K562 (cell line): ENCODE results near the gene IFRD1.

ENCODE experiments used
- FOXJ3 ChIP-seq: sonication (generic); formaldehyde crosslinking; IDR thresholded peaks from 2 replicates; pipeline ENCODE4 v1.4.0; 2020; ENCODE audit warnings: mild to moderate bottlenecking, missing genetic modification reagents
- NEUROD1 ChIP-seq: fragments of 150-350 bp; IDR thresholded peaks from 2 replicates; pipeline ENCODE4 v1.6.1; 2014; ENCODE audit warnings: borderline replicate concordance, low read length, low read depth; ENCODE audit not compliant: partially characterized antibody
- NONO ChIP-seq, 2 experiments: fragments of 200-400 bp in 1 of 2; fragments of 450-650 bp in 1 of 2; formaldehyde crosslinking in 1 of 2; IDR thresholded peaks; 2 replicates each; pipeline ENCODE4 v1.6.1; 2017; ENCODE audit warnings: low read depth in 2 of 2, mild to moderate bottlenecking in 2 of 2, moderate library complexity in 2 of 2, low read length in 1 of 2
- POLR2A ChIP-seq: fragments of 450-650 bp; conservative IDR thresholded peaks from 2 replicates; pipeline ENCODE4 v1.6.1; 2016
- STAT5B ChIP-seq: fragments of 250-450 bp; sonication (Bioruptor Pico); IDR thresholded peaks from 2 replicates; pipeline ENCODE4 v1.8.0; 2021; ENCODE audit warnings: mild to moderate bottlenecking, inconsistent platforms
- TAF15 ChIP-seq: fragments of 200-400 bp; formaldehyde crosslinking; IDR thresholded peaks from 2 replicates; pipeline ENCODE4 v1.6.1; 2017; ENCODE audit warnings: mild to moderate bottlenecking, low read depth, low read length, moderate library complexity
- TCF3 ChIP-seq: sonication (generic); formaldehyde crosslinking; IDR thresholded peaks from 2 replicates; pipeline ENCODE4 v1.4.0; 2020; ENCODE audit warnings: mild to moderate bottlenecking, missing genetic modification reagents
- XRCC3 ChIP-seq: fragments of 450-650 bp; IDR thresholded peaks from 2 replicates; pipeline ENCODE4 v1.6.1; 2017; ENCODE audit warnings: mild to moderate bottlenecking, moderate library complexity
- ZNF239 ChIP-seq: fragments of 250-450 bp; sonication (Bioruptor Pico); IDR thresholded peaks from 2 replicates; pipeline ENCODE4 v1.4.0; 2020; ENCODE audit warnings: mild to moderate bottlenecking
- ZNF274 ChIP-seq: IDR thresholded peaks from 2 replicates; pipeline ENCODE4 v1.6.1; 2011; ENCODE audit warnings: low read depth, mild to moderate bottlenecking, low read length, moderate library complexity, borderline replicate concordance
- ZNF644 ChIP-seq: fragments of 200-800 bp; sonication (Bioruptor generic); IDR thresholded peaks from 2 replicates; pipeline ENCODE4 v1.6.1; 2016; ENCODE audit warnings: low read depth, missing genetic modification characterization, missing compliant biosample characterization
- TF ChIP-seq, protein P1 (sequence below), 3 experiments: IDR thresholded peaks in 2 of 3; conservative IDR thresholded peaks in 1 of 3; 2 replicates each; pipeline ENCODE4 v1.5.1; 2011 to 2012; ENCODE audit warnings: low read length in 3 of 3, mild to moderate bottlenecking in 3 of 3, control low read depth in 2 of 3, improper control_type of control experiment in 1 of 3, inconsistent platforms in 1 of 3, low read depth in 1 of 3, mixed read lengths in 1 of 3, moderate library complexity in 1 of 3; ENCODE audit not compliant: insufficient read depth in 2 of 3
- TF ChIP-seq, protein P2 (sequence below): sonication (generic); formaldehyde crosslinking; IDR thresholded peaks from 2 replicates; pipeline ENCODE4 v1.5.0; 2020; ENCODE audit warnings: missing genetic modification reagents
- TF ChIP-seq, protein P3 (sequence below): fragments of 250-450 bp; sonication (Bioruptor Pico); IDR thresholded peaks from 2 replicates; pipeline ENCODE4 v1.5.0; 2021

DNA sequence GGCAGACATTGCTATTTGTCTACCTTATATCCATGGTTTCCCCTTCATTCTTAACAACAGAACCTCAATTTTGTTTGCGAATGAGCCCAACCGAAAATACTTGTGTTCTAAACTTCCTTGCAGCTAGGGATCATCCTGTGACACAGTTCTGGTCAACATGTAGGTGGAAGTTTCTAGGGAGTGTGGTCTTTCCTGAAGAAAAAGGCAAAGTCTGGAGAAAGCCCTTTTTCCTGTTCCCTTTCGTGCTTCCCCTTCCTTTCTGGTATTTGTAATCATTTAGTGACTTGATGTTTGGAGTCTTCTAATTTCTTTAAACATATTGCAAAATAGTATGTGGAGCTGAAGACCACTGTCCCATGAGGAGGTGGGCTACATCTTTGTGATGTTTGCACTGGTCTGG lies 2.9 kb upstream of the IFRD1 start:
- TF ChIP-seq XRCC3: no peak
- TF ChIP-seq, protein P1, sequence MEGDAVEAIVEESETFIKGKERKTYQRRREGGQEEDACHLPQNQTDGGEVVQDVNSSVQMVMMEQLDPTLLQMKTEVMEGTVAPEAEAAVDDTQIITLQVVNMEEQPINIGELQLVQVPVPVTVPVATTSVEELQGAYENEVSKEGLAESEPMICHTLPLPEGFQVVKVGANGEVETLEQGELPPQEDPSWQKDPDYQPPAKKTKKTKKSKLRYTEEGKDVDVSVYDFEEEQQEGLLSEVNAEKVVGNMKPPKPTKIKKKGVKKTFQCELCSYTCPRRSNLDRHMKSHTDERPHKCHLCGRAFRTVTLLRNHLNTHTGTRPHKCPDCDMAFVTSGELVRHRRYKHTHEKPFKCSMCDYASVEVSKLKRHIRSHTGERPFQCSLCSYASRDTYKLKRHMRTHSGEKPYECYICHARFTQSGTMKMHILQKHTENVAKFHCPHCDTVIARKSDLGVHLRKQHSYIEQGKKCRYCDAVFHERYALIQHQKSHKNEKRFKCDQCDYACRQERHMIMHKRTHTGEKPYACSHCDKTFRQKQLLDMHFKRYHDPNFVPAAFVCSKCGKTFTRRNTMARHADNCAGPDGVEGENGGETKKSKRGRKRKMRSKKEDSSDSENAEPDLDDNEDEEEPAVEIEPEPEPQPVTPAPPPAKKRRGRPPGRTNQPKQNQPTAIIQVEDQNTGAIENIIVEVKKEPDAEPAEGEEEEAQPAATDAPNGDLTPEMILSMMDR (IDR thresholded peaks at IDR 0.05 in 2 of 3, conservative IDR thresholded peaks at IDR 0.05 in 1 of 3; ENCODE audit: insufficient read depth in 2 of 3, low read depth in 1 of 3, low read length in 3 of 3): no peak
- TF ChIP-seq NEUROD1: no peak
- no peak for TF ChIP-seq FOXJ3 (CRISPR knock-in tag)
- TF ChIP-seq ZNF239 (CRISPR knock-in tag): no peak
- TF ChIP-seq, protein P2, sequence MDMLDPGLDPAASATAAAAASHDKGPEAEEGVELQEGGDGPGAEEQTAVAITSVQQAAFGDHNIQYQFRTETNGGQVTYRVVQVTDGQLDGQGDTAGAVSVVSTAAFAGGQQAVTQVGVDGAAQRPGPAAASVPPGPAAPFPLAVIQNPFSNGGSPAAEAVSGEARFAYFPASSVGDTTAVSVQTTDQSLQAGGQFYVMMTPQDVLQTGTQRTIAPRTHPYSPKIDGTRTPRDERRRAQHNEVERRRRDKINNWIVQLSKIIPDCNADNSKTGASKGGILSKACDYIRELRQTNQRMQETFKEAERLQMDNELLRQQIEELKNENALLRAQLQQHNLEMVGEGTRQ: no peak
- no peak for TF ChIP-seq ZNF644 (tag)
- no peak for TF ChIP-seq TAF15
- no peak for TF ChIP-seq TCF3 (CRISPR knock-in tag)
- TF ChIP-seq STAT5B (CRISPR knock-in tag): no peak
- TF ChIP-seq POLR2A: no peak
- TF ChIP-seq, protein P3, sequence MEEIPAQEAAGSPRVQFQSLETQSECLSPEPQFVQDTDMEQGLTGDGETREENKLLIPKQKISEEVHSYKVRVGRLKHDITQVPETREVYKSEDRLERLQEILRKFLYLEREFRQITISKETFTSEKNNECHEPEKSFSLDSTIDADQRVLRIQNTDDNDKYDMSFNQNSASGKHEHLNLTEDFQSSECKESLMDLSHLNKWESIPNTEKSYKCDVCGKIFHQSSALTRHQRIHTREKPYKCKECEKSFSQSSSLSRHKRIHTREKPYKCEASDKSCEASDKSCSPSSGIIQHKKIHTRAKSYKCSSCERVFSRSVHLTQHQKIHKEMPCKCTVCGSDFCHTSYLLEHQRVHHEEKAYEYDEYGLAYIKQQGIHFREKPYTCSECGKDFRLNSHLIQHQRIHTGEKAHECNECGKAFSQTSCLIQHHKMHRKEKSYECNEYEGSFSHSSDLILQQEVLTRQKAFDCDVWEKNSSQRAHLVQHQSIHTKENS (CRISPR knock-in tag): no peak
- no peak for TF ChIP-seq ZNF274
- TF ChIP-seq NONO (IDR thresholded peaks at IDR 0.05; ENCODE audit: low read depth in 2 of 2, low read length in 1 of 2): no peak
